GM18505 (cell line): ENCODE results near the gene CR2.
"Not testable (repeated sequence)": the region's sequence is repeated elsewhere in the genome, so short reads cannot be mapped to it uniquely, and the experiment has no call there.

Experiments used
- ATAC-seq: cut with Tn5 transposase; IDR thresholded peaks from one replicate; pipeline ENCODE4 v1.9.1; 2021; ENCODE audit not compliant: unreplicated experiment
- POLR2A ChIP-seq: IDR thresholded peaks from 4 replicates; pipeline ENCODE4 v1.6.1; 2011; ENCODE audit warnings: borderline replicate concordance; ENCODE audit not compliant: insufficient read depth, insufficient read length; ENCODE audit errors: extremely low read depth

CR2 gene

DNA sequence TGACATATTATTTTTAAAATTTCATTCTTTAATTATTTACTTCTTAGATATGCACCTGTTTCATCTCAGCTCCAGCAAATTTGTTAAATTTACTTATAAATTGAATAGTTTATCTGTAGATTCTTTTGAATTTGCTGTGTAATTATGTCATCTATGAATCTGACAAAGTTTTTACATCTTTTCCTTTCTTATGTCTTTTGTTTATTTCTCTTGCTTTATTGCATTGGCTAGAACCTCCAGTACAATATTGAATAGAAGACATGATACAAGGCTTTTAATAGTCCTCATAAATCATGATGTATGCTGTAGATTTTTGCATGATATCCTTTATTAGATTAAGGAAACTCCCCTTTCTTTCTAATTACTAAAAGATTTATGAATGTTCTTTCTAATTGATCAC, 62.6 kb downstream of the CR2 start:
- no peak for TF ChIP-seq POLR2A
- no peak for ATAC-seq

DNA sequence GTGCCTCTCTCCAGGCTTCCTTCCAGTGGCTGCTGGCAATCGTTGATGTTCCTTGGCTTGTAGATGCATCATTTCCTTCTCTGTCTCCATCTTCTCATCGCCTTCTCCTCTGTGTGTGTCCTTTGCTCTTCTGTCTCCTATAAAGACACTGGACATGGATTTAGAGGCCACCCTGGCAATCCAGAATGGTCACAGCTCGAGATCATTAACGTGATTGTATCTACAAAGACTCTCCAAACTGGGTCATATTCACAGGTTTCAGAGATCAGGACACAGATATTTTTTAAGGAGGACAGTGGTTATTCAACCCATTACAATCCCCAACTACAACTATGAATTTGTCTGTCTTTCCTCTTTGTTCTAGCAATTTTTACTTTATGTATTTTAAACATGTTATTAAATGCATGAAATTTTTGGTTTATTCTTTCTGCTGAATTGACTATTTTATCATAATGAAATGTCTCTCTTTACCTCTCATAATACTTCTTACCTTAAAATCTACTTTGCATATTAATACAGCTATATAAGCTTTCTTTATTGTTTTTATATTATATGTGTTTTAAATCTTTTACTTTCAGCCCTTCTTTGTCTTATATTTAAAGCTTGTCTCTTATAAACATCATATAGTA, 64.6 kb downstream of the CR2 start:
- no peak for TF ChIP-seq POLR2A
- ATAC-seq: no peak

DNA sequence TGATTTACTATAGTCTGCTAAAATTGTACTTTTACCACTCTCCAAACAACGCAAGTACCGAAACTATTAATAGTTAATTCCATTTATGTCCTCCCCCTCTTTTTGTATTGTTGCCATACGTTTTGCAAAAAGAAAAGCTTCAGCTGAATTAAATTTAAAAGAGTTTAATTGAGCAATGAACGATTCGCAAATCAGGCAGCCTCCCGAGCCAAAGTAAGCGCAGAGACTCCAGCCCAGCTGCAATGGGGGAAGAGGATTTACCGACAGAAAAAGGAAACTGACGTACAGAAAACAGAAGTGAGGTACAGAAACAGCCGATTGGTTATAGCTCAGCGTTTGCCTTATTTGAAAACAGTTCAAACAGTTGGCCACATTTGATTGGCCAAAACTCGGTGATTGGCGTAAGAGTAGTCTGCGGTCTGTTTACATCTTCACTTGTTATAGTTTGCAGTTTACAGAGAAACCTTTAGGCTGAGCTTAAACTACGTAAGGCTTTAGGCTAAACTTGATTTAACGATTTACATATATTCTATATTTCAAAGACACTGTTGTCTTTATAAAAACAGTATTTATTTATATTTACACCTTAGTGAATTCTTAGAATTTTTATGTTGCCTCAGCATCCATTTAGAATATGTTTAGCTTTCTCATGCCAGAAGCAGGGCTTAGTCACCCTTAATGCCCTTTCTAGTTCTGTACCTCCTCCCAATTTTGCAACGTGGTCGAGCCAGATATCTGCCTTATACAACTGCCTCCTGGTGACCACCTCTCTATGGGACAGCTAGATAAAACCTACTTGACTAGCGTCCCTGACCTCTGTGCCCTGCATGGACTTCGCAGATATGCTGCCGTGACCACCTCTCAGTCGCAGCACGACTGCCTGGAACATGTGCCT, 65.6 kb downstream of the CR2 start:
- TF ChIP-seq POLR2A: no peak
- no peak for ATAC-seq

DNA sequence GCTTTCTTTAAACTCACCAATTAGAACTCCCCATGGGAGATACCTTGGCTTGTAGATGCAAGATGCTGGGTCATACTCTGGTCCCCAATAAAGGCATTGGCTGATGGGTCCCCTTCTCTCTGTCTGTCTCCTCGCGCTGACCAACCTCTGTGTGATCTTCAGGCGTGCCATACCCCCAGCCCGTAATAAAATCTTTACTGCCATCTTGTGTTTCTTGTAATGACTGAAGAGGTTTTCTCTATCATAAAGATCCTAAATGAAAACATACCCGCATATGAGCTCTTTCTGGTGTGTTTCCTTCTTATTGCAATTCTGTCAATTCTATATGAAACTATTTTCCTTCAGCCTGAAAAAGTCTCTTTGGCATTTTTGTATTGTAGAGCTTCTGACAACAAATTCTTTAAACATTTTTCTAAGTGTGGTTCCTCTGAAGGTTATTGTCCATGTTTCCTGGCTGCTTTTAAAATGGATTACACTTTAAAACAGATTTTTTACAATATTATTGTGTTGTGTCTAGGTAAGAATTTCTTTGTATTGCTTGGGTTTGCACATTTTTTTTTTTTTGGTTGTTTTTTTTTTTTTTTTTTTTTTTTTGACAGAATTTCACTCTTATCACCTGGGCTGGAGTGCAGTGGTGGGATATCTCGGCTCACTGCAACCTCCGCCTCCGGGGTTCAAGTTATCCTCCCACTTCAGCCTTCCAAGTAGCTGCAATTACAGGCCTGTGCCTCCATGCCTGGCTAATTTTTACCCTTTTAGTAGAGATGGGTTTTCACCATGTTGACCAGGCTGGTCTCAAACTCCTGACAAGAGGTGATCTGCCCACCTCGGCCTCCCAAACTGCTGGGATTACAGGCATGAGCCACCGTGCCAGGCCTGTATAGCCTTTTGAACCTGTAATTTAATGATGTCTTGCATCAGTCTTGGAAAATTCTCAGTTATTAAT, 66.5 kb downstream of the CR2 start:
- not testable (repeated sequence) for ATAC-seq

DNA sequence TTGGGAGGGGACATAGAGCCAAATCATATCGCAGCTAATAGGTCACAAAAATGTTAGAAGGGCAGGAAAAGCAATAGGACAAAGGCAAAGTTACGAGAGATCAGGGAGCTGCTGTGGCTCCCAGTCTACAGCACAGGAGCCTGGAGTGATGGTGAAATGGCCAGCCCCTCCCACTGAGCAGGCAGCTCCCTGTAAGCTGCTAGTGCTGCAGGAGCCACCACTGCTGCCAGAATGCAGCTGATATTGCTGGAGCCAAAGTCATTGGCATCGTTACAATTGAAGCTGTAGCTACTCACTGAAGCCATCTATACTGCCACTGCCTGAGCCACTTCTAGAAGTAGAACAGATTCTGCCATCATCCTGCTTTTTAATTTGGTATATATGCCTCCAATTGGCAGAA, 71.1 kb downstream of the CR2 start:
- ATAC-seq: not testable (repeated sequence)

DNA sequence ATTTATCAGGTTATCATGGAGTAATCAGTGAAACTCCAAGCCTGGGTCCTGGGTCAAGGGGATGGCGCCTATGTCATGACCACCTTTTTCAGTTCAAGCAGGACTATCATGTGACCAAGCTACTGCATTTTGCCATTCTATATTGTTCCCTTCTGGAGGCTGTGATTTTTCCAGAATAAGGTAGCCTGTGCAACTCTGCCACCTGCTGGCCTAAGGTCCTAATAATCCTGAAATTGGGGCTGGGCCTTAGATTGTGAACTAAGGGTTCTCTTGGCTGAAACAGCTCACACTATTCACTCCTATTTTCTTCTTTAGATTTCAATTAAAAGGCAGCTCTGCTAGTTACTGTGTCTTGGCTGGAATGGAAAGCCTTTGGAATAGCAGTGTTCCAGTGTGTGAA, 74.3 kb downstream of the CR2 start:
- ATAC-seq: not testable (repeated sequence)

DNA sequence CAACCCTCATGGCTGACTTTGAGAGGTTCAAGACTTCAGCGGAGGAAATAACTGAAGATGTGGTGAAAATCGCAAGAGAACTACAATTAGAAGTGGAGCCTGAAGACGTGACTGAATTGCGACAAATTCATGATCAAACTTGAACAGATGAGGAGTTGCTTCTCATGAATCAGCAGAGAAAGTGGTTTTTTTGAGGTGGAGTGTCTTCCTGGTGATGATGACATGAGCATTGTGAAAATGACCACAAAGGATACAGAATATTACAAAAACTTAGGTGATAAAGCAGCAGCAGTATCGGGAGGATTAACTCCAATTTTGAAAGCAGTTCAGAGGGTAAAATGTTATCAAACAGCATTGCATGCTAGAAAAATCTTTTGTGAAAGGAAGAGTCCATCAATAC, 82.1 kb downstream of the CR2 start:
- not testable (repeated sequence) for ATAC-seq
